Testis (tissue), 2 donors: Measurements from ENCODE around the gene TINCR.

ENCODE experiments used
- CTCF ChIP-seq, 3 experiments: fragments of 450-650 bp in 2 of 3; fragments of 200-600 bp in 1 of 3; sonication (generic) in 1 of 3; IDR thresholded peaks; one replicate each; pipeline ENCODE4 v1.5.1; 2016 to 2019; ENCODE audit warnings: antibody characterized with exemption in 3 of 3, mild to moderate bottlenecking in 2 of 3, moderate library complexity in 1 of 3
- POLR2A ChIP-seq: fragments of 450-650 bp; IDR thresholded peaks from one replicate; pipeline ENCODE4 v1.6.1; 2017; ENCODE audit warnings: antibody characterized with exemption, mild to moderate bottlenecking, moderate library complexity

GRCh38 chr19:5562280-5562679 is 5.5 kb downstream of the TINCR start:
- TF ChIP-seq CTCF (IDR thresholded peaks at IDR 0.05) (no peak), POLR2A (no peak)
